ENCODE measurements around the gene GOPC.
"Not testable (repeated sequence)": the region's sequence is repeated elsewhere in the genome, so short reads cannot be mapped to it uniquely, and the experiment has no call there.

Gene GOPC

DNA sequence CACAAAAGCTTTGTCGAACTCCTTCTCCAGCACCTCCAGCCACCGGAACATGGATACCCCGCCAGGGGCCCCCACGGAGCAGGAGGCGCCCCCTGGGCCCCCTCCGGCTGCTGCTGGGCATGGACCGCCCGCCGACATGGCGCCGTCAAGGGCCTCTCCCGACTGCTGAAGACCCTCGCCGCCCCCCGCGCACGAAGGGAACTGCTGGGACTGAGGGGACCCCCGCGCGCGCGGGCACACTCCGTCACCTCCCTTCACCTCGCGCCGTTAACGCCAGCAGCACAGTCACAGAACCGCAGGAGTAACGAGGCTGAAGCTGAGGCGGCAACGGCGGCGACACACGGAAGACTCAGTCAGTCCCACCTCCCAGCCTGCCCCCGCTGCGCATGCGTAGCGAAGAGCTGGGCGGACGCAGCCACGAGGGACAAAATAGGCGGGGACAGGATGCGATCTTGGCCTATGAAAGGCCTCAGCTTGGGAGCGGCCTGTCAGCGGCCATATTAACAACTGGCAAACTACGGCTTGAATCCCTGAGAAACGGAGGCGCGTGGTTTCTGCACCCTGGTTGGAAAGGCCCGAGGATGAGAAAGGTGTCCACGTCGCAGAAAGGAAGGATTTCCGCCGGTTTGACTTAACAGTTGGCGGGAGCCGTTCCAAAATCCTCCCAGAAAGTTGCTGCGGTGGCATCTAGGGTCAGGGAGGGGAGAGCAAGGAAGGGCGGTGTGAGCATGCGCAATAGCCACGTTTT, at the start of gene GOPC:
Gene GOPC (minus strand): TSS at position 361 of the 748 bp plus-strand sequence. CDS start 223 bp downstream, at position 138.
- DNase-seq (ENCODE audit: low read depth in 2 of 2): peak; percentile 80 to 91

DNA sequence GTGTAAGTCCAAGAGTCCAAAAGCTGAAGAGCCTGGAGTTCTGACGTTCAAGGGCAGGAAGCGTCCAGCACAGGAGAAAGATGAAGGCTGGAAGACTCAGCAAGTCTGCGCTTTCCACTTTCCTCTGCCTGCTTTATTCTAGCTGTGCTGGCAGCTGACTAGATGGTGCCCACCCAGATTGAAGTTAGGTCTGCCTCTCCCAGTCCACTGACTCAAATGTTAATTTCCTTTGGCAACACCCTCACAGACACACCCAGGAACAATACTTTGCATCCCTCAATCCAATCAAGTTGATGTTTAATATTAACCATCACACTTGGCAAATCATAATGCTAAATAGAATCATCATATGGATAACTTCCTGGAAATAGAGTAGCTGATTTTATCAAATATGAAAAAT, 49.7 kb upstream of the GOPC start:
- not testable (repeated sequence) for DNase-seq (ENCODE audit: low read depth in 2 of 2)

DNA sequence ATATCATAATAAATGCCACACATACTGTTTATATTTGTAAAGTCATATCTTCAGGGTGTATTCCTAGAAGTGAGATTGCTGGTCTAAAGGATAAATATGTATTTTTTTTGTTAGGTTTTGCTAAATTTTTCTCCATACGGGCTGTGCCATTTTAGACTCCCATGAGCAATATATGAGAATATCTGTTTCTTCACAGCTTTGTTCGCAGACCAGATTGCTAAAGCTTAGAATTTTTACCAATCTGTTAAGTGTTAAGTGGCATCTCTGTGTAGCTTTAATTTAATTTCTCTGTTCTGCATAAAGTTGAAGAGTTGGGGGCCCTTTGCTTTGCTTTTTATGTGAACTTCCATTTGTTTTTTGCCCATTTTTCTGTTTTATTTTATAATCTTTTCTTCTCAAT, 40.7 kb upstream of the GOPC start:
- DNase-seq (ENCODE audit: low read depth in 2 of 2): no peak

DNA sequence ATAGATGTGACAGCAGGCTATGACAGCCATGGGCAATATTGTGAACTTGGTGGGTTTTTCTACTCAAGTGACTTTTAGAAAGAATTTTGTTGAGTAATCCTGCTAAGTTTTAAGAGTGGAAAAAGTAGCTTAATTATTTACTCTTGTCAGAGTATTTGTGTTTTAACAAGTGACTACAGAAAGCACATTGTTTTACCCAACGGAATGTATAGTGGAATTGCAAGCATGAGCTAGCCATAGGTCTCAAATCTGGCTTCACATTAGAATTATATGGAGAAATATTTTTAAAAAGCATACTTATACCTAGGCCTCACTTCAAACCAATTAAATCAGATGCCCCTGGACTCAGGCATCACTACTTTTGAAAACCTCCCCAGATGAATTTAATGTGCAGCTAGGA, 35.5 kb upstream of the GOPC start:
- DNase-seq (ENCODE audit: low read depth in 2 of 2): no peak

DNA sequence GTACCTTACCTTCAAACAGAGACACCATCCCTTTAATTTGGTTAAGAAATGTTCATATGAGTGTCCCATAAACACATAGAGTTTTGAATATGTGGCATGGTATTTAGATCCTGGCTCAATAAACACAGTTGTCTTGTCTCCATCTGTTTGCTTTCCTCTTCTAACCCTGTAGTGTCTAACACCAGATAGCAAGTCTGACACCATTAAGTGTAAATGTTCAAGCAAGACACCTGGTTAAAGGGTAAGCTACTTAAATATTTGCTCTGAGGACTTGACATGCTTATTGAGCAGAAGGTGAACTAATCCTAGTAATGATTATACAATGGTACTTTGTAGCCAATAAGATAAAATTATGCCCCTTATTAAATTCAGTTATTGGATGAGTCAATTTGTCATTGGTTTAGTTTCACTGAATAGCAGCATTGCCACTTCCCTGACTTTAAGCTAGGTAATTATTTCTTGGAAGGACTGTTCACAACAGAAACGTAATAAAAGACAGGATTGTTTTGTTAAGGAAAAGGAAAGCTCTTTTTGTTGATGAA, 26.9 kb upstream of the GOPC start:
- DNase-seq (ENCODE audit: low read depth in 2 of 2): no peak

DNA sequence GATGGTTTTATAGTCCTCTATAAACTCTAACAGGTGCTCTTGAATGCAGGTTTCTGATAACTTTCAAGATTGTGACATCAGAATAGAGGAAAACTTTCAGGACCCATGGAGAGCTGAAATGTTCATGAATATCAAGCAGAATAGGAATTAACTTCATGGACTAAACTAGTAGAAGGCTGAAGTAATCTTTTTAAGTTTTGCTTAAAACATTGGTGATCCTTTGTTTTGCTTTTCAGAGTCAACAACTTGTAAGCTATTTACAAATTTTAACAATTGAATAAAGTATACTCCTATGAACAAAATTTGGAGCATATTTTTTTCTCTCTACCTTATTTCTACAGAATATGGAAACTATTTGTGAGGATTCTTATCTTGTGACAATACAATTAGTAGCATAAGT, 25.2 kb upstream of the GOPC start:
- no peak for DNase-seq (ENCODE audit: low read depth in 2 of 2)

DNA sequence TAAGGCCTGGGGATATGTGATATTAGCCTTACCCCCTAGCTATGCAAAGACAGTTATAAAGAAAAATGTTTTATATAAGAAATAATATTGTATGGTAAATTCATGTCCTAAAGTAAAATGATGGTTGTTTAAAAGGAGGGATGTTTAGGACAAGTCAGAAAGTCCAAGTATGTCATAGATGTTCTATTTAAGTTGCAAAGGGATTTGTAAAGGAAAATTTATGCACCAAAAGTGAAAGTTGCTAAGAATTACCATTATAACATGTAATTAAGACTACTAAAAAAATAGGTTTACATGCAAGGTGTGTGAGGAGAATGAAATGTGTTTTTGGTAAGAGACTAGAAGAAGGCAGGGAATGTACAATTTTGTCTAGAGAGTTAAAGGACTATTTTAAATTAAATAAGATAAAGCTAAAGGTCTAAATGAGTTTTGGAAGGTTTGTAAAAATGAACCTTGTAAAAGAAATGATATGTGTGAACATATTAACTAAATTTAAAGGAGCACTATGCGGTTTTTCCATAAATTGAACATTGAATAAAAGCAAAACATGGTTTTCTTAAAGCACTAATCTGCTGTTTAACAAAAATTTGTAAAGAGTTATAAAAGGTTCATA, 22.7 kb upstream of the GOPC start:
- no peak for DNase-seq (ENCODE audit: low read depth in 2 of 2)

DNA sequence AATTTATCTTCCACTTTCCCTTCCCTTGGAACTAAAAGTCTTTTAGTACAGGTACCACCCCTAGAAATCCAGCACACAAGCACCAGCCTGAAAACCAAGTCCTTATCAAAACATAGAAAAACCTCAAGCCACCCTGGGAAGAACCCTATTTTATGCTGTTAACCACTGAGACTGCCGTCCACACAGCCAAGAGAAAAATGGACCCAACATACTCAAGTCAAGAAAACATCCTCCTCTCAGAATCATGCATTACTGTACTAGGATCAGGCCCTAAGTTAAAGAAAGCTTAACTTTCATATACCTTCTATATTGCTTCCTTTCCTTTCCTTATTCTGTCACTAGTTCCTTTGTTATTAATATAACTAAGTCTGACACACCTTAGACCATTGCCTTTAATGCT, 16.9 kb upstream of the GOPC start:
- DNase-seq (ENCODE audit: low read depth in 2 of 2): no peak

DNA sequence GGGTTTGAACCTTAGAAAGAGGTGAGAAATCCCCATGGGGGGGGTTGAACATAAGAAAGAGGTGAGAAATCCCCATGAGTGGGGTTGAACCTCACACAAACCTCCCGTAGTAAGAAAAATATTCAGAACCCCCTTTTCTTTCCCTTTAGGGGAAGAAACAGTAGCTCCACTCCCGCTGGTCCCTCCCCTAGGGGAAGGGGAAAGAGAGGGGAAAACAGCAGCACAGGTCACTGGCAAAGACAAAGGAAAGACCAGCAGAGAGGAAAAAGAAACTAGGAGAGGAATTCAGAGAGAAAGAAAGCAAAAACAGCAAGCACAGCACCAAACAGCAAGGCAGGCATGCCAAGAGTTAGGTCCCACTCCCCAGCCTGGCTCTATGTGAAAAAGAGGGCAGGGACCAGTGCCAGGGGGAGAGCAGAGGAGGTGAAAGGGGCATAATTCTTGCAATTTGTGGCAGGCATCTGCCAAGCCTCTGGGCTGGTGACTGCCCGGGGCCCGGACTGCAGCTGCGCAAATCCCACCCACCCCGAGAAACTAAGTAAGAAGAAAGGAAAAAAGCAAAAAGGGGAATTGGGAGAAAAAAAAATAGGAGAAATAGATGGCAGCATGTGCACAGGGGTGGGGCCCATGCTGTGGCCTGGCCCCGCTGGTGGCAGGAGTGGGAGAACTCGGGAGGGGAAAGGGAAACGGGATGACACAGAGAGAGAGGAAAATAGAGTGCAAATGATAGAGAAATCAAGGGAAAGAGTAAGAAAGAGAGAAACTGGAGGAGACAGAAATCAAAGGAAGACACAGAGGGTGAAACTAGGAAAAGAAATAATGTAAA, 15.1 kb upstream of the GOPC start:
- no peak for DNase-seq (ENCODE audit: low read depth in 2 of 2)

DNA sequence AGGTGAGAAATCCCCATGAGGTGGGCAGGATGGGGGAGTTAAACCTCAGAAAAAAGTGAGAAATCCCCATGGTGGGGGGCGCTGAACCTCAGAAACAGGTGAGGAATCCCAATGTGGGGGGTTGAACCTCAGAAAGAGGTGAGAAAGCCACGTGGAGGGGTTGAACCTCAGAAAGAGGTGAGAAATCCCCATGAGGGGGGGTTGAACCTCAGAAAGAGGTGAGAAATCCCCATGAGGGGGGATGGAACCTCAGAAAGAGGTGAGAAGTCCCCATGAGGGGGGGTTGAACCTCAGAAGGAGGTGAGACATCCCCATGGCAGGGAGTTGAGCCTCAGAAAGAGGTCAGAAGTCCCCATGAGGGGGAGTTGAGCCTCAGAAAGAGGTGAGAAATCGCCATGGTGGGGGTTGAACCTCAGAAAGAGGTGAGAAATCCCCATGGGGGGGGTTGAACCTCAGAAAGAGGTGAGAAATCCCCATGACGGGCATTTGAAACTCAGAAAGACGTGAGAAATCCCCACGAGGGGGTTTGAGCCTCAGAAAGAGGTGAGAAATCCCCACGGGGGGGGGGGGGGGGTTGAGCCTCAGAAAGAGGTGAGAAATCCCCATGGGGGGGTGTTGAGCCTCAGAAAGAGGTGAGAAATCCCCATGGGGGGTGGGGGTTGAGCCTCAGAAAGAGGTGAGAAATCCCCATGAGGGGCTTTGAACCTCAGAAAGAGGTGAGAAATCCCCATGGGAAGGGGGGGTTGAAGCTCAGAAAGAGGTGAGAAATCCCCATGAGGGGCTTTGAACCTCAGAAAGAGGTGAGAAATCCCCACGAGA, 14.3 kb upstream of the GOPC start:
- peak in 1 of 2 donors; percentile 21 for DNase-seq (ENCODE audit: low read depth in 2 of 2)

DNA sequence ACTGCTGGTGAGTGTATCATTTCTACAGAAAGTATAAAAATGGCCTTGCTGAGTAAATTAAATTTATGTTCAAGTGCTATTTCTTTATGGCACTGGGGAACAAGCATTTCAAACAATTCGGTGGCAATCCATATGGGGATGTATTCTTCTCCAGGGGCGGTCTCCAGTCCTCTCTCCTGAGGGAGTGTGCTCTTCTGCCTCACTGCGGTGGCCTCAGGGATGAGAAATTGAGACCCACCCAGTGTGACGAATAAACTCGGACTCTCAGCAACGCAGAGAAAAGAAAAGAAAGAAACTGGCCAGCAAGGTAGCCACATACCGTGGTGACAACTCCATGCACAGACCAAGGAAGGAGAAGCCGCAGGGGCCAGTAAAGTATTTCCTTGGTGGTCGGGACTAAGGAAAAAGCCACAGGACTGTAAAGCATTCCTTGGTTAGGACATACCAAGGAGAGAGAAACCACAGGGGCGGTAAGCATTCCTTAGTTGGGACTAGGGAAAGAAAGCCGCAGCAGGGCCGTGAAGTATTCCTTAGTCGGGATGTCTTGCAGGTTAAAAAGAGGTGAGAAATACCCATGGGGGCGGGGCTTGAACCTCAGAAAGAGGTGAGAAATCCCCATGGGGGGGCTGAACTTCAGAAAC, 13.6 kb upstream of the GOPC start:
- no peak for DNase-seq (ENCODE audit: low read depth in 2 of 2)

DNA sequence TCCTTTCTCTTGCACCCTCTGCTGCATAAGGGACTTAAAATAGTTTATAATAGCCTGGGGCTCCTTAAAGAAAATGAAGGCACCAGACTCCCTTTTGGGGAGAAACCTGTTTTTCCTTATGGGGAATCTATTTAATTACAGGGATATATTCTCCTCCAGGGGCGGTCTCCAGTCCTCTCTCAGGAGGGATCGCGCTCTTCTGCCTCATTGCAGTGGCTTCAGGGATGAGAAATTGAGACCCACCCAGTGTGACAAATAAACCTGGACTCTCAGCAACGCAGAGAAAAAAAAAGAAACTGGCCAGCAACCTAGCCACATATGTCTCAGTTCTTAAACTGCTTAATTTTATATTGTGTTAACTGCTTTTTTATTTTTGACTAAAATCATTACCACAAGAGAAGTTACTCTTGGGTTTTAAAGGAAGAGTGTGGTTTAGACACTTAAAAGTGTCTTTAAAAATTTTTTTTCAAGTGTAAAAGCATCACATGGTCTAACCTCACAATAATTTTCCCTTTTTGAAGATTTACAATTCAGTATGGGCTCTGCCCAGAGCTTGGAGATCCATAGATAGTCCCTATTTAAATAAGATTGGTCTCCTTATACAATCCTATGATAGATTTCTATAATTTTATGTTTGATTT, 11.7 kb upstream of the GOPC start:
- DNase-seq (ENCODE audit: low read depth in 2 of 2): no peak

DNA sequence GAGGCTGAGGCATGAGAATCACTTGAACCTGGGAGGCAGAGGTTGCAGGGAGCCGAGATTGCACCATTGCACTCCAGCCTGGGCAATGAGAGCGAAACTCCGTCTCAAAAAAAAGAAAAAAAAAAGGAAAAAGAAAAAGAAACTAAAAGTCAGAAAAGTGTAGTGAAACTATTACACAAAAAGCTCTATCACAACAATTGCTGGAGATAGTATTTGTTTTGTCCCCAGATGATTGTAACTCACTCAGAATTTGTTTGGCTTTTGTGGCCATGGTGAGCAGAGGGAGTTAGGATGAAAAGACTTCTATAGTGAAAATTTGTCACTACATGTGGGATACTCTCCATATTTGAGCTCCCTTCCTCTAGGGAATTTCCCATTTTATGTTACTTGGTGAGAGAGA, 5.2 kb upstream of the GOPC start:
- DNase-seq (ENCODE audit: low read depth in 2 of 2): no peak

DNA sequence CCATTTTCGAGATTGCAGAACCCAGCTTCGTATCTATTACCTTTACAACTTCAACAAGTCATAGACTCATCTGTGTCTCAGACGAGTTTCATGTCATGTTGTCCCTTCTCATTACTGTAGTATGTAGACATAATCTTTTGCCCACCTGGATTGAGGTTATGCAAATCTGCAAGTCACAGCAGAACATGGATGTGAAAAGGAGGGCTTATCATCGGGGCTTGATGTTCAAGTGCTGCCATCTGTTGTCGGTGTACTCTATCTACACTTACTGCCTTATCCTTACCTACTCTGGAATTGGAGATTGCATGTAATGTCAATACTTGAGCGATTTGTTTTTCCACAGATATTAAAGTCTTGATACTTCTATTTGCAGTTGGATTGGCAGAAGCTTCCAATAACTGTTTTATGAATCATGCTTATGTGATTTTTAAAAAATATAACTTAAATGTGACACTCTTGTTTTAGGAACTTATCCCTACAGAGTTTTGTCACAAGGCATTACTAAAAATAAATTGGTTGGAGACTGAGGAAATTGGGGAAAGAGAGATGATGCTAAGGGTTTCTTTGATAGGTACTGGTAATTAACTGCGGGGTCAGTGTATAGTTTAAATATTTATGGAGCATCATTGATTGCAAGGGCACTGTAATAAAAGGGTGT, 3.0 kb upstream of the GOPC start:
- DNase-seq (ENCODE audit: low read depth in 2 of 2): peak in 1 of 2 donors; percentile 6

DNA sequence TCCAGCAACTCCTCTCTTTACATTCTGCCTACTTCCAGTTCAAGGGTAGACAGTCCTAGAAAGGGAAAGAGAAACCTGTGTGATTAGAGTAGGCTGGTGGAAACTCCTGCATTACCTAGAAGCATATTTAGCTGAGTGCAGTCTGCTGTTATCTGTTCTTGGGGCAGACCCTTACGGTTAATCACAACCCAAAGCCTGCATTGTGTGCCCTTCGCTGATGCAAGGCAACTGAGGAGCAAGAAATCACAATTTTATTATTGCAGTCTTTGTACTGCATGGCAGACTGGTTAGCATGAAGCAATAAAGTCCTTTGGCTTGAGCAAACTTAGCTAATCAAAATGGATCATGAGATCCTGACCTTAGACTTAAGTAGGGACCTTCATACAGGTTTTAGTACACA, 1.5 kb upstream of the GOPC start:
- DNase-seq (ENCODE audit: low read depth in 2 of 2): no peak

DNA sequence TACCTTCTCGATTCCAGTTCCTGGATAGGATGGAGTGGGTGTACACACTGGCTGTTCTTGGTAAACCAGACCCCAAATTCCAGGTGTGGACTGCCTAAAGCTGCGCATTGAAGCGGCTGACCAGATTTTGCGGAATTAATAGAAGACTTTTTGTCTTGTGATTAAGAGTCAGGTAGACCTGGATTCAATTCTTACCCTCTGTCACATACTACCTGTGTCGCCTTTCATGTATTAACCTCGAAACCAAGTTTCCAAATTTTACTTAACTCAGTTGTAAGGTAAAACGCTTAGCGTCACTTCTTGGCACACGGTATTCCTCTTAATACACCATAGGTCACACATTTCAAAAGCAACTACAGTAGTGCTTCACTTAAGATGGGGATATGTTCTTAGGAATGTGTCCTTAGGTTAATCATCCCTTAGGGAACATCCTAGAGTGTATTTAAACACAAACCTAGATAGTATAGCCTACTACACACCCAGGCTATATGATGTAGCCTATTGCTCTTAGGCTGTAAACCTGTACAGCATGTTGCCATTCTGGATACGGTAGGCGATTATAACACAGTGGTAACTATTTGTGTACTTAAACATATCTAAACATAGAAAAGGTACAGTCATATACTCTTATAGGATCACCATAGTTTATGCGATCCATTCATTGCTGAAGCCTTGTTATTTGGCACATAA, 733 bp upstream of the GOPC start:
- DNase-seq (ENCODE audit: low read depth in 2 of 2): no peak

DNA sequence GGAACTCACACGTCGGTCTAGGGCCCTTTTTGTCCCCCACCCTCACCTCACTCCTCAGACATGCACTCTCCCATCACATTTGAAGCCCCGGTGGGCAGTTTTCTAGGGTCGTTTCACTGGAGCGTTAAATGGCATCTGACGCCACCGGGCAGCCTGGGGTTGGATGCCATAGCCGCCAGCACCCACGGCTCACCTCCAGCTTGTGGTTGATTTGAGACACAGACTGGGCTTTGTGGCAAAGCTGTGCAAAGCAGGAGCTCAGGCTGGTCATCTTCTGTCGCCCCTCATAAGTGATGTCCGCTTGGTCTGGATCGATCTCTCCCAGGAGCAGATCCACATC, 530 bp downstream of the GOPC start:
- DNase-seq (ENCODE audit: low read depth in 2 of 2): no peak

DNA sequence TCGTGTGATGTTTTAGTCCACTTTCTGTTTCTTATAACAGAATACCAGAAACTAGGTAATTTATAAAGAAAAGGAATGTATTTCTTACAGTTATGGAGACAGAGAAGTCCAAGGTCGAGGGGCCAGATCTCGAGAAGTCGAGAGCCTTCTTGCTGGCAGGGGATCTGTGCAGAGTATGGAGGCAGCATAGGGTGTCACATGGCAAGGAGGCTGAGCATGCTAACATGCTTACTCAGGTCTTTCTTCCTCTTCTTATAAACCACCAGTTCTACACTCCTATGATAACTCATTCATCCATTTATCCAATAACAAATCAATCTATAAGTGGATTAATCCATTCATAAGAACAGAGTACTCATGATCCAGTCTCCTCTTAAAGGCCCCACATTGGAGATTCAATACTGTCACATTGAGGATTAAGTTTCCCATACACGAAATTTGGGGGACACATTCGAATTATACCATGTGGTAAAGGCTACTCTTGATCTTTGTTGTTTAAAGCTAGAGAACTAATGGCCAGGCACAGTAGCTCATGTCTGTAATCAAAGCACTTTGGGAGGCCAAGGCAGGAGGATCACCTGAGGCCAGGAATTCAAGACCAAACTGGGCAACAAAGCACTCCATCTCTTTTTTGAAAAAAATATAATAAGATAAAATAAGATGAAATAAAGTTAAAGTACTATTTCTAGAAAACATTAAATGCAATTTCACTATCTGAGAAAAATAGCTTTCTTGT, 2.1 kb downstream of the GOPC start:
- no peak for DNase-seq (ENCODE audit: low read depth in 2 of 2)

DNA sequence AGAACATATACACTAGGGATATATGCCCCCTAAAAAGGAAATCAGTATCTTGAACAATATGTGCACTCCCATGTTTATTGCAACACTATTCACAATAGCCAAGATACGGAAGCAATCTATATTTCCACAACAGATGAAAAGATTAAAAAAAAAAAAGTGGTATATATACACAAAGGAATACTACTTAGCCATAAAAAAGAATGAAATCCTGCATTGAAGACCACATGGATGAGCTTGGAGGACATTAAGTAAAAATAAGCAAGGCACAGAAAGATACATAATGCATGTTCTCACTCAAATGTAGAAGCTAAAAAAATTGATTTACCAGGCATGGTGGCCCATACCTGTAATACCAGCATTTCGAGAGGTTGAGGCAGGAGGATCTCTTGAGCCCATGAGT, 4.6 kb downstream of the GOPC start:
- DNase-seq (ENCODE audit: low read depth in 2 of 2): no peak
